Superior temporal gyrus (tissue), 1 donor: Measurements from ENCODE around the gene KLHL41.
"Not testable (repeated sequence)": the region's sequence is repeated elsewhere in the genome, so short reads cannot be mapped to it uniquely, and the experiment has no call there.

Experiments
- DNase-seq: peaks from one replicate; pipeline ENCODE4 v3.0.0-alpha.2; 2016; ENCODE audit errors: extremely low spot score

Gene KLHL41

GRCh38 chr2:169509955-169510354, 453 bp downstream of the KLHL41 start:
- DNase-seq = no peak

- DNase-seq = no peak
Observed at GRCh38 chr2:169510496-169510895, 994 bp downstream of the KLHL41 start.

- no peak for DNase-seq
Observed at GRCh38 chr2:169511818-169512217, 2.3 kb downstream of the KLHL41 start.

- no peak for DNase-seq
Observed at GRCh38 chr2:169512525-169512924, 3.0 kb downstream of the KLHL41 start.

- no peak for DNase-seq
Observed at GRCh38 chr2:169513094-169513493, 3.6 kb downstream of the KLHL41 start.

GRCh38 chr2:169513926-169514325, 4.4 kb downstream of the KLHL41 start:
- DNase-seq = no peak

GRCh38 chr2:169514758-169515157, 5.3 kb downstream of the KLHL41 start:
- not testable (repeated sequence) for DNase-seq

- not testable (repeated sequence) for DNase-seq
Observed at GRCh38 chr2:169516488-169516995, 7.0 kb downstream of the KLHL41 start.

GRCh38 chr2:169520896-169521295, 11.4 kb downstream of the KLHL41 start:
- DNase-seq = no peak

- no peak for DNase-seq
Observed at GRCh38 chr2:169523681-169524080, 14.2 kb downstream of the KLHL41 start.

- no peak for DNase-seq
Observed at GRCh38 chr2:169525434-169525833, 15.9 kb downstream of the KLHL41 start.

- no peak for DNase-seq
Observed at GRCh38 chr2:169526451-169526850, 16.9 kb downstream of the KLHL41 start.

- DNase-seq = peak; percentile 75
Observed at GRCh38 chr2:169528271-169528701, 18.8 kb downstream of the KLHL41 start.

GRCh38 chr2:169539460-169539859, 30.0 kb downstream of the KLHL41 start:
- DNase-seq = not testable (repeated sequence)

GRCh38 chr2:169540146-169540545, 30.6 kb downstream of the KLHL41 start:
- DNase-seq = no peak

- DNase-seq = no peak
Observed at GRCh38 chr2:169542433-169542832, 32.9 kb downstream of the KLHL41 start.

- DNase-seq = no peak
Observed at GRCh38 chr2:169546756-169547155, 37.3 kb downstream of the KLHL41 start.

GRCh38 chr2:169561364-169561763, 51.9 kb downstream of the KLHL41 start:
- DNase-seq = no peak

GRCh38 chr2:169562084-169562483, 52.6 kb downstream of the KLHL41 start:
- DNase-seq = not testable (repeated sequence)

GRCh38 chr2:169562519-169562918, 53.0 kb downstream of the KLHL41 start:
- no peak for DNase-seq

- no peak for DNase-seq
Observed at GRCh38 chr2:169565686-169566085, 56.2 kb downstream of the KLHL41 start.

- no peak for DNase-seq
Observed at GRCh38 chr2:169569948-169570347, 60.4 kb downstream of the KLHL41 start.

GRCh38 chr2:169570752-169571151, 61.2 kb downstream of the KLHL41 start:
- DNase-seq = not testable (repeated sequence)

GRCh38 chr2:169571571-169571970, 62.1 kb downstream of the KLHL41 start:
- DNase-seq = no peak
